Measurements from ENCODE around the gene OR51G2.

Gene OR51G2

GRCh38 chr11:4936745-4937144 is 17.6 kb upstream of the OR51G2 start:
- Histone ChIP-seq H3K4me3 (replicated peaks; ENCODE audit: low read depth, low read length) (no peak overlapping the region), H3K36me3 (ENCODE audit: control insufficient read depth, insufficient read depth, low read length) (no peaks in the 10 kb centered on the region), H3K27me3 (replicated peaks; ENCODE audit: control insufficient read depth, insufficient read depth, low read length) (no peaks in the 10 kb centered on the region)
- no peak for TF ChIP-seq CTCF (IDR thresholded peaks at IDR 0.05; ENCODE audit: insufficient read depth, low read length, poor library complexity, severe bottlenecking)
- DNase-seq (ENCODE audit: extremely low read depth, insufficient read length) = no peak

GRCh38 chr11:4932751-4933150 is 13.6 kb upstream of the OR51G2 start:
- TF ChIP-seq CTCF (IDR thresholded peaks at IDR 0.05; ENCODE audit: insufficient read depth, low read length, poor library complexity, severe bottlenecking) = no peak
- no peak for DNase-seq (ENCODE audit: extremely low read depth, insufficient read length)
- no peaks in the 10 kb centered on the region for H3K27me3 ChIP-seq (replicated peaks; ENCODE audit: control insufficient read depth, insufficient read depth, low read length)
- H3K36me3 ChIP-seq (ENCODE audit: control insufficient read depth, insufficient read depth, low read length) = no peaks in the 10 kb centered on the region
- no peak overlapping the region for H3K4me3 ChIP-seq (replicated peaks; ENCODE audit: low read depth, low read length)

GRCh38 chr11:4926608-4927007 is 7.5 kb upstream of the OR51G2 start:
- Histone ChIP-seq H3K4me3 (replicated peaks; ENCODE audit: low read depth, low read length) (no peak overlapping the region), H3K36me3 (ENCODE audit: control insufficient read depth, insufficient read depth, low read length) (no peaks in the 10 kb centered on the region), H3K27me3 (replicated peaks; ENCODE audit: control insufficient read depth, insufficient read depth, low read length) (no peaks in the 10 kb centered on the region; the same call in 1 of the 2 replicates)
- no peak for DNase-seq (ENCODE audit: extremely low read depth, insufficient read length)
- no peak for TF ChIP-seq CTCF (IDR thresholded peaks at IDR 0.05; ENCODE audit: insufficient read depth, low read length, poor library complexity, severe bottlenecking)

- no peak for DNase-seq (ENCODE audit: extremely low read depth, insufficient read length)
- no peak for TF ChIP-seq CTCF (IDR thresholded peaks at IDR 0.05; ENCODE audit: insufficient read depth, low read length, poor library complexity, severe bottlenecking)
- no peaks in the 10 kb centered on the region; the same call in 1 of the 2 replicates for H3K27me3 ChIP-seq (replicated peaks; ENCODE audit: control insufficient read depth, insufficient read depth, low read length)
- H3K36me3 ChIP-seq (ENCODE audit: control insufficient read depth, insufficient read depth, low read length) = no peaks in the 10 kb centered on the region
- no peak within 1 kb of the TSS for H3K4me3 ChIP-seq (replicated peaks; ENCODE audit: low read depth, low read length)
Observed at GRCh38 chr11:4924239-4924638, 5.1 kb upstream of the OR51G2 start, which contains the start of gene OR51G1. OR51G1 (minus strand) TSS chr11:4924339; CDS start chr11:4924339, 0 bp downstream.

- TF ChIP-seq CTCF (IDR thresholded peaks at IDR 0.05; ENCODE audit: insufficient read depth, low read length, poor library complexity, severe bottlenecking) = no peak
- DNase-seq (ENCODE audit: extremely low read depth, insufficient read length) = no peak
- H3K27me3 ChIP-seq (replicated peaks; ENCODE audit: control insufficient read depth, insufficient read depth, low read length) = no peaks in the 10 kb centered on the region; the same call in 1 of the 2 replicates
Observed at GRCh38 chr11:4922304-4922703, 3.2 kb upstream of the OR51G2 start.

GRCh38 chr11:4921796-4922195 is 2.6 kb upstream of the OR51G2 start:
- Histone ChIP-seq H3K36me3 (ENCODE audit: control insufficient read depth, insufficient read depth, low read length) (no peaks in the 10 kb centered on the region), H3K4me3 (replicated peaks; ENCODE audit: low read depth, low read length) (no peak overlapping the region), H3K27me3 (replicated peaks; ENCODE audit: control insufficient read depth, insufficient read depth, low read length) (no peaks in the 10 kb centered on the region)
- no peak for DNase-seq (ENCODE audit: extremely low read depth, insufficient read length)
- no peak for TF ChIP-seq CTCF (IDR thresholded peaks at IDR 0.05; ENCODE audit: insufficient read depth, low read length, poor library complexity, severe bottlenecking)

More at GRCh38 chr11:4922304-4922703, 3.2 kb upstream of the OR51G2 start:
- H3K36me3 ChIP-seq (ENCODE audit: control insufficient read depth, insufficient read depth, low read length) = no peaks in the 10 kb centered on the region
- H3K4me3 ChIP-seq (replicated peaks; ENCODE audit: low read depth, low read length) = no peak overlapping the region
